Fibroblast of skin of back (primary cell): ENCODE data around the gene ZNF260.

ENCODE experiments used
- DNase-seq: peaks from one replicate; pipeline ENCODE4 v3.0.0-alpha.2; 2013

ZNF260 gene

DNA sequence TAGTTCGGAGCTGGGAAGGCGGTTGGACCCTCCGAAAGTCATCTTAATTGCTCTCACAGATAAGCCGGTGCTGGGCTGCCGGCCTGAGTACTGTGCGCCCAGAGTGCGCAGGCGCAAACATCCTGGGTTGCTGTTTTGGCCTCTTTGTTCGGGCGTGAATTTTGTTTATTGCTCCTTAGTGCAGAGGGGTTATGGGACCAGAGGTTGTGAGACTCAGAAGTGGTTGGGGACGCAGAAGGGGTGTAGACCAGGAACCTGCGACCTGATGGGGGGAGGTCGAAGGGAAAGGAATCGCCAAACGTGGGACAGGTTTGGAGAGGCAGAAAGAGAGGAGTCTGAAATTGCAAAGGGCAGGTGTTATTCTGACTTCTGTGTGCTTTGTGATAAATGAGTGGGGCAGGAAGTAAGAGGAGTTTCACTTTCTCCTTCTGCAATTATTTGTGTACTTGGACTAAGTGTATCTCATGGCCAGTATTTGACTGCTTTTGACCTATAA is 38.1 kb downstream of the ZNF260 start:
- peak; percentile 95 for DNase-seq

DNA sequence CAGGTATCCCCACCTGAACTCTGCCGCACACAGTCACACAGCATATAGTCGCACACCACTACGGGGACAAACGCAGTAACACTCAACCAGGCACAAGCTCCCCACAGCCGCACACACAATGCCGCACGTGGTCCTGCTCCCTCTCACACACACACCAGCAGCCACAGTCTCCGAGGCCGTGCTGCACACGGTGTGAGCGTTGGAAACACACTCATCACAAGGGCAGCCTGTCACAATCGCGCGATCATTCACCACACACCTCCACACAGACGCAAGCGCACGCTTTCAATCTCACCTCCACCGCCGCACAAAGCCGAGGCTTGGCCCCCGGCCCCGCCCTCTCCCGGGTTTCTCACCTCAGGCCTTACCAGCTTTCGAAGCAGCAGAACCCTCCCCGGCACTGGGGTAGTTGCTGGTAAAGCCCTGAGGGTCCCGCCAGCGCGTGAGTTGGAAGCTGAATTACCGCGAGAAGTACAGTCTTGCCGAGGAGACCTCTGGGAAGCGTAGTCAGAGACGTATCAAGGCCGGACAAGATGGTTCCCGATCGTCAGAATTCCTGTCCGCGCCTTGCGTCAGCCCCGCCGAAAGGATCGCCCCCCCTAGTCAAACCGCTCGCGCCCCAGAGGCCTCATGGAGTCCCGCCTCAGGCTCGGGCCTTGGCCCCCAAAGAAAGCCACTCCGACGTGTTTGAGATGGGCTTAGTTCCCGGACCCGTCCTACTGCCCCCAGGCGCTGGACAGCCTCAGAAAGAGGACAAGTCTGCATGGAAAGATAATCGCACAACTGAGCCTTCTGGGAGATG is 38.8 kb downstream of the ZNF260 start, which contains the start of gene ZNF566:
Gene ZNF566, minus strand, starts transcription at position 444 of the 802 bp plus-strand sequence. CDS start 13,004 bp downstream, outside the sequence.
- DNase-seq = peak; percentile 96

DNA sequence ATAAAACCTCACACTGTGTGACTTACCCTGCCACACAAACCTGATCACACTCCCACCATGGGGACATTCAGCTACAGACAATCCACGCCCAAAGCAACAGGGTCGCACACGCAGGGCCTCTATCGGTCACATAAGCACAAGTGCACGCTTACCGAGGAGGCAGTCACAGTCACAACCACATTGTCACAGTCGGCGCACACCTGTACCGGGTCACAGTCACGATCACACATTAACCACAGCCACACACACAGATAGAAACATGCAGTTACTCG is 39.3 kb downstream of the ZNF260 start:
- DNase-seq = peak; percentile 20

DNA sequence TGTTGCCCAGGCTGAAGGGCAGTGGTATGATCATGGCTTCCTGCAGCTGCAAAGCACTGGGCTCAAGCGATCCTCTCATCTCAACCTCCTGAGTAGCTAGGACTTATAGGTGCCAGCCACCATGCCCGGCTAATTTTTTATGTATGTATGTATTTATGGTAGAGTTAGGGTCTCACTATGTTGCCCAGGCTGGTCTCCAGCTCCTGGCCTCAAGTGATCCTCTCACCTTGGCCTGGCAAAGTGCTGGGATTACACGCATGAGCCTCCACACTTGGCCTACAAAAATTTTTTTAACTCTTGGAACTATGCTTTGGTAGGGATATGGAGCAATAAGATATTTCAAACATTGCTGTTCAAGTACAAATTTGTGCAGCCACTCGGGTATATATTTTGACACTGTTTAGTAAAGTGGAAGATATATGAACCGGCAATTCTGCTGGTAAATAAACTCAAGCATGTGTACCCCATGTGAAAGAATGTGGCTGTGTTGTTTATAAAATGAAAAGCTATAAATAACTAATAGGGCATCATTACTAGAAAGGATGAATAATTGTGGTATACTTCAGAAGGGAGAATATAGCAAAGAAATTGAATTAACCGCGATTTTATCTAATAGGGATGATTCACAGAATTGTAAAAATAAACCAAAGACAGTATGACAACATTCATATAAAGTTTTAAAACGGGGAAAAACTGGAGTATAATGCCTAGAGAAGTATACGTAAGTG is 39.8 kb downstream of the ZNF260 start:
- no peak for DNase-seq

- no peak for DNase-seq
Measured at GRCh38 chr19:36483653-36484052, 44.4 kb downstream of the ZNF260 start.

DNA sequence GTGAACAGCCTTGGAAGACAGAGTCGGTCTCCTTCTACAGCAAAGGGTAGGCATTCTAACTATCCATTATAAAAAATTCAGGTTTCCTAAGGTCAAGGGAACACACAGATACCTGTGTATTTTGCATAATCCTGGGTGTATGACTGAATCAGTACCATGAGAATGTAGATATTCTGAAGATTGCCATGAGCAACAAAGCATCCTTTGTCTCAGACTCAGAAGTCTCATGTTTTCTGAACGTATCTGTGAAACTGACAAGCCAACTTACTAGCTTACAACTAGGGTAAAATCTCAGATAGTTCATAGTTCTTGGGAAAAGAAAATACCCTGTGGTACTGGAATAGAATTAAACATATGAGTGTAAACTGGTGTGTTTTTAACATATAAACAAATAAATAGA is 45.2 kb downstream of the ZNF260 start:
- DNase-seq = no peak
